Activated CD8-positive, alpha-beta T cell treated with anti-CD3 and anti-CD28 coated beads for 36 hours (primary cell): Measurements from ENCODE around the gene INO80C. TPM values are rescaled to one million over a fixed set of nuclear protein-coding genes. Genes with fewer than 3 reads are reported as not detected.
"Not testable (repeated sequence)": the region's sequence is repeated elsewhere in the genome, so short reads cannot be mapped to it uniquely, and the experiment has no call there.

Source experiments
- ATAC-seq: fragments of 200-7000 bp; cut with Tn5 transposase; one replicate; pipeline ENCODE4 v1.10.0; 2021; ENCODE audit warnings: mild to moderate bottlenecking, moderate library complexity
- CTCF ChIA-PET: fragments of 350-600 bp; sonication (Branson Sonifier 250); formaldehyde crosslinking; loops from one replicate; lab custom pipeline; 2021; ENCODE audit warnings: antibody characterized with exemption; lab: Charles Lee
- POLR2A ChIA-PET: fragments of 350-600 bp; sonication (Branson Sonifier 250); formaldehyde crosslinking; loops from one replicate; lab custom pipeline; 2021; ENCODE audit warnings: antibody characterized with exemption; lab: Charles Lee
- DNase-seq: peaks from one replicate; pipeline ENCODE4 v3.0.0-alpha.2; 2020
- H3K27ac Mint-ChIP-seq: one replicate; pipeline ENCODE4 v1.8.0; 2021; ENCODE audit warnings: mild to moderate bottlenecking, mixed read lengths
- H3K27me3 Mint-ChIP-seq: one replicate; pipeline ENCODE4 v1.8.0; 2021; ENCODE audit warnings: mixed read lengths
- H3K36me3 Mint-ChIP-seq: one replicate; pipeline ENCODE4 v1.8.0; 2021; ENCODE audit warnings: low read depth, mixed read lengths
- H3K4me1 Mint-ChIP-seq: one replicate; pipeline ENCODE4 v1.8.0; 2021; ENCODE audit warnings: low read depth, mixed read lengths
- H3K4me3 Mint-ChIP-seq: one replicate; pipeline ENCODE4 v1.8.0; 2021; ENCODE audit warnings: mild to moderate bottlenecking, moderate library complexity, mixed read lengths
- H3K9me3 Mint-ChIP-seq: one replicate; pipeline ENCODE4 v1.8.0; 2021; ENCODE audit warnings: mixed read lengths
- intact Hi-C: fragments of 100-400 bp; cut with micrococcal nuclease; formaldehyde crosslinking; loops from one replicate; pipeline ENCODE4 v1.10.0; 2022
- total RNA-seq, 2 experiments: library from RNA; stranded (reverse); gene quantifications; one replicate each; pipeline ENCODE4 v1.2.3, GENCODE V29; 2021
- TF ChIP-seq, protein P1 (sequence below): fragments of 200-600 bp; IDR thresholded peaks from one replicate; pipeline ENCODE4 v1.8.0; 2022; ENCODE audit warnings: antibody characterized with exemption, mild to moderate bottlenecking

INO80C gene
- total RNA-seq, 2 experiments from 2014 or later: 23.3 to 25.9 TPM

DNA sequence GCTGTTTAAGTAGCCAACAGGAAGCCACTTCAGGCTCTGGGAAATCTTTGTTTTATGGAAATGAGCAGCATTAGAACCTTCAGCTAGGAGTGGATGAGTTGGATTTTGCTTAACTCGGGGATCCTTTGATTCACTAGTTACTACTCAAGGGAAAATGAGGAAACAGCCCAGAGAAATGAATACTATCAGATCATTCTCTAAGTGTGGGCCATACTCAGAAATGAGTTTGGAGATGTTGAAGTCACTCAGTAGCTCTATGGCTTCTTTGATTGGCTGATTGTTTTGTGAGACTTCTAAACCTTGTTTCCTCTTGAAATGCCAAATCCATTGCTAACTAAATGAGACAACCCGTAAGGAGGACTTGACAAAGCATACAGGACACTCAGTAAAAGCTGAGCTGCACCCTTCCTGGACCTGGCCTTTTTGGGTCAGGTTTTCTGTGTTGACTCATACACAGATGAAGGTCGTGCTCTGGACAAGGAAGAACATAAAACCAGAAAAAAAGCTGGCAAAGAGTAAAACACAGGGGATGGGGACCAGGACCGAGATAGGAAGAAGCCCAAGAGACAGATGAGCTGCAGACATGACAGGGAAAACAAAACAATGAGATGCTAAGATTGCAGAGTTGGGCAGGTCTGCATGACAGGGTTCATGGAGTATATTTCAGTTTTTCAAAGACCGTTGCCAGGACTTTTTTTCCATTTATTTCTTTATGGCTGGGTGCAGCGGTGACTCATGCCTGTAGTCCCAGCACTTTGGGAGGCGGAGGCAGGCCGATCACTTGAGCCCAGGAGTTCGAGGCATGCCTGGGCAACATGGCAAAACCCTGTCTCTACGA lies 41.6 kb downstream of the INO80C start:
- no peak overlapping the region for H3K4me3 Mint-ChIP-seq
- TF ChIP-seq, protein P1, sequence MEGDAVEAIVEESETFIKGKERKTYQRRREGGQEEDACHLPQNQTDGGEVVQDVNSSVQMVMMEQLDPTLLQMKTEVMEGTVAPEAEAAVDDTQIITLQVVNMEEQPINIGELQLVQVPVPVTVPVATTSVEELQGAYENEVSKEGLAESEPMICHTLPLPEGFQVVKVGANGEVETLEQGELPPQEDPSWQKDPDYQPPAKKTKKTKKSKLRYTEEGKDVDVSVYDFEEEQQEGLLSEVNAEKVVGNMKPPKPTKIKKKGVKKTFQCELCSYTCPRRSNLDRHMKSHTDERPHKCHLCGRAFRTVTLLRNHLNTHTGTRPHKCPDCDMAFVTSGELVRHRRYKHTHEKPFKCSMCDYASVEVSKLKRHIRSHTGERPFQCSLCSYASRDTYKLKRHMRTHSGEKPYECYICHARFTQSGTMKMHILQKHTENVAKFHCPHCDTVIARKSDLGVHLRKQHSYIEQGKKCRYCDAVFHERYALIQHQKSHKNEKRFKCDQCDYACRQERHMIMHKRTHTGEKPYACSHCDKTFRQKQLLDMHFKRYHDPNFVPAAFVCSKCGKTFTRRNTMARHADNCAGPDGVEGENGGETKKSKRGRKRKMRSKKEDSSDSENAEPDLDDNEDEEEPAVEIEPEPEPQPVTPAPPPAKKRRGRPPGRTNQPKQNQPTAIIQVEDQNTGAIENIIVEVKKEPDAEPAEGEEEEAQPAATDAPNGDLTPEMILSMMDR: no peak
- intact Hi-C loops: no loop called here
- H3K27me3 Mint-ChIP-seq: peaks cover 1% of the 10 kb centered on the region
- H3K36me3 Mint-ChIP-seq: no peaks in the 10 kb centered on the region
- no peaks in the 10 kb centered on the region for H3K4me1 Mint-ChIP-seq
- CTCF ChIA-PET: no interaction called here
- no peak for ATAC-seq
- POLR2A ChIA-PET: no interaction called here
- no peaks in the 10 kb centered on the region for H3K9me3 Mint-ChIP-seq
- H3K27ac Mint-ChIP-seq: no peak overlapping the region
- DNase-seq: no peak

DNA sequence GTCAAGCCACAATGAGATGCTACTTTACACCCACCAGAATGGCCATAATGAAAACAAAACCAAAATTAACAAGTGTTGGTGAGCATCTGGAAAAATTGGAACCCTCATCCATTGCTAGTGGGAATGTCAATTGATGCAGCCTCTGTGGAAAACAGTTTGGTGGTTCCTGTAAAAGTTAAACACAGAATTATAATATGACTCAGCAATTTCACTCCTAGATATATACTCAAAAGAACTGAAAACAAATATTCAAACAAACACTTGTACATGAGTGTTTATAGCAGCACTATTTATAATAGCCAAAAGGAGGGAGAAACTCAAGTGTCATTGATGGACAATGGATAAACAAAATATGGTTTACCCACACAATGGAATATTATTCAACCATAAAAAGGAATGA lies 43.0 kb downstream of the INO80C start:
- Mint-ChIP-seq H3K9me3 (no peaks in the 10 kb centered on the region), H3K4me1 (no peaks in the 10 kb centered on the region), H3K36me3 (no peaks in the 10 kb centered on the region), H3K27ac (no peak overlapping the region), H3K4me3 (no peak overlapping the region), H3K27me3 (peaks cover 1% of the 10 kb centered on the region)
- DNase-seq (no peak), ATAC-seq (no peak)
- ChIA-PET POLR2A (no interaction called here), CTCF (no interaction called here)
- intact Hi-C loops: no loop called here
- TF ChIP-seq, protein P1: no peak

DNA sequence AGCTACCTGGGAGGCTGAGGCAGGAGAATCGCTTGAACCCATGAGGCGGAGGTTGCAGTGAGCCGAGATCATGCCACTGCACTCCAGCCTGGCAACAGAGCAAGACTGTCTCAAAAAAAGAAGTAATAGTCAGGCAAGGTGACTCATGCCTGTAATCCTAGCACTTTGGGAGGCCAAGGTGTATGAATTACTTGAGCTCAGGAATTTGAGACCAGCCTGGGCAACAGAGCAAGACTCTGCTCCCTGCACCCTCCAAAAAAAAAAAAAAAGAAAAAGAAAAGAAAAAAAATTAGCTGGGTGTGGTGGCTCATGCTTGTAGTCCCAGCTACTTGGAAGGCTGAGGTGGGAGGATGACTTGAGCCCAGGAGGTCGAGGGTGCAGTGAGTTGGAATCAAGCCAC lies 44.7 kb downstream of the INO80C start:
- H3K27me3 Mint-ChIP-seq, CTCF ChIA-PET, H3K9me3 Mint-ChIP-seq, H3K27ac Mint-ChIP-seq, DNase-seq, H3K4me3 Mint-ChIP-seq, H3K4me1 Mint-ChIP-seq, H3K36me3 Mint-ChIP-seq, intact Hi-C loops, ATAC-seq, POLR2A ChIA-PET: not testable (repeated sequence)

DNA sequence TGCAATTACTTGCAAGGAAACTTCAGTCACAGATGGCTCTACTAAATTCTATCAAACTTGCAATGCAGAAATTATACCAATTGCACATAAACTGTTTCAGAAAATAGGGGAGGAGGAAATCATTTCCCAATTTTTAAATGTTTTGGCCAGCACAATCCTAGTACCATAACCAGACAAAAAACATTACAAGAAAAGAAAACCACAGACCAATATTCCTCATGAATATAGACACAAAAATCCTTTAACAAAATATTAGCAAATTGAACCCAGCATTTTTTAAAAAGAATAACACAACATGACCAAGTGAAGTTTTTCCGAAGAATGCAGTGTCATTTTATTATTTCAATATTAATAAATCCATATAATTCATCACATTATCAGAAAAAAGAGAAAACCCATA lies 45.8 kb downstream of the INO80C start:
- peaks cover 1% of the 10 kb centered on the region for H3K27me3 Mint-ChIP-seq

DNA sequence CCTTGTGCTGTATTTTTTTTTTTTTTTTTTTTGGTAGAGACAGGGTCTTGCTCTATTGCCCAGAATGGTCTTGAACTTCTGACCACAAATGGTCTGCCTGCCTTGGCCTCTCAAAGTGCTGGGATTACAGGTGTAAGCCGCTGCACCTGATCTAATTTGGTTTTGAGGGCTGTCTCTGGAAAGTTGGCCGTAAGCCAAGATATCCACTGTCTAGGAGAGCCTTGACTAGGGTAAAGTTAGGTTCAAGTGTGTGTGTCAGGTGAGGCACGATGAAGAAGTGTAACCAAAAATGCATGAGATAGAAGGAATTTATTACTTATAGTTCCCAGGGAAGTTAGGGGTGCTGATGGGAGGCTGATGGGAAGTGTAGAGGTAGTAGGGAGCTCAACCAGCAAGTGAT lies 46.7 kb downstream of the INO80C start:
- ATAC-seq (no peak), DNase-seq (no peak)
- Mint-ChIP-seq H3K27ac (no peak overlapping the region), H3K4me1 (no peaks in the 10 kb centered on the region), H3K36me3 (no peaks in the 10 kb centered on the region), H3K27me3 (peaks cover 1% of the 10 kb centered on the region), H3K4me3 (no peak overlapping the region), H3K9me3 (no peaks in the 10 kb centered on the region)
- TF ChIP-seq, protein P1: no peak
- ChIA-PET CTCF (no interaction called here), POLR2A (no interaction called here)
- intact Hi-C loops: no loop called here

More for the DNA sequence above, 45.8 kb downstream of the INO80C start:
- H3K9me3 Mint-ChIP-seq: no peaks in the 10 kb centered on the region
- POLR2A ChIA-PET: no interaction called here
- H3K4me1 Mint-ChIP-seq: no peaks in the 10 kb centered on the region
- no peak overlapping the region for H3K27ac Mint-ChIP-seq
- no peaks in the 10 kb centered on the region for H3K36me3 Mint-ChIP-seq
- DNase-seq (no peak), ATAC-seq (no peak)
- TF ChIP-seq, protein P1: no peak
- no peak overlapping the region for H3K4me3 Mint-ChIP-seq
- intact Hi-C loops: no loop called here
- CTCF ChIA-PET: no interaction called here
